DMS153 treated with DMSO at 0.1 percent for 48 hours (cell line): ENCODE results near the gene MRPL38.
"Not testable (repeated sequence)": the region's sequence is repeated elsewhere in the genome, so short reads cannot be mapped to it uniquely, and the experiment has no call there.

Experiments used
- DNase-seq: peaks from one replicate; lab custom pipeline; 2025; ENCODE audit not compliant: unreplicated experiment; lab: John Stamatoyannopoulos, UW

Gene MRPL38

GRCh38 chr17:75855310-75856061 lies 49.2 kb downstream of the MRPL38 start, which contains the start of gene WBP2:
Gene WBP2, minus strand, starts transcription at chr17:75855335. Its CDS starts 38 bp downstream, at chr17:75855297.
- peak; percentile 99 for DNase-seq

GRCh38 chr17:75854881-75855309 lies 49.8 kb downstream of the MRPL38 start:
- no peak for DNase-seq

GRCh38 chr17:75854101-75854748 lies 50.5 kb downstream of the MRPL38 start:
- no peak for DNase-seq

GRCh38 chr17:75853433-75853832 lies 51.3 kb downstream of the MRPL38 start:
- no peak for DNase-seq

GRCh38 chr17:75851693-75851991 lies 53.0 kb downstream of the MRPL38 start:
- DNase-seq, result not testable (repeated sequence)

- DNase-seq, result no peak
These were observed 53.6 kb downstream of the MRPL38 start for GRCh38 chr17:75850928-75851692.

GRCh38 chr17:75849724-75850123 lies 55.0 kb downstream of the MRPL38 start:
- DNase-seq, result no peak

GRCh38 chr17:75849279-75849646 lies 55.4 kb downstream of the MRPL38 start:
- DNase-seq, result no peak
